Nephron progenitor cell (in vitro differentiated cells): ENCODE data around the gene TARM1.
"Not testable (repeated sequence)": the region's sequence is repeated elsewhere in the genome, so short reads cannot be mapped to it uniquely, and the experiment has no call there.

Experiments
- DNase-seq: peaks from one replicate; pipeline ENCODE4 v3.0.0; 2021
- H3K27ac Mint-ChIP-seq: 2 replicates; pipeline ENCODE4 v1.8.0; 2021; ENCODE audit warnings: mild to moderate bottlenecking, moderate library complexity, mixed read lengths
- H3K27me3 Mint-ChIP-seq: 2 replicates; pipeline ENCODE4 v1.8.0; 2021; ENCODE audit warnings: mild to moderate bottlenecking, low read depth, mixed read lengths; ENCODE audit not compliant: poor library complexity
- H3K36me3 Mint-ChIP-seq: 2 replicates; pipeline ENCODE4 v1.8.0; 2021; ENCODE audit warnings: low read depth, mixed read lengths
- H3K4me1 Mint-ChIP-seq: 2 replicates; pipeline ENCODE4 v1.8.0; 2021; ENCODE audit warnings: mixed read lengths
- H3K4me3 Mint-ChIP-seq: 2 replicates; pipeline ENCODE4 v1.8.0; 2021; ENCODE audit warnings: mild to moderate bottlenecking, moderate library complexity, mixed read lengths
- H3K9me3 Mint-ChIP-seq: 2 replicates; pipeline ENCODE4 v1.8.0; 2021; ENCODE audit warnings: mild to moderate bottlenecking, moderate library complexity, mixed read lengths
- CTCF ChIP-seq: fragments of 200-600 bp; sonication (generic); IDR thresholded peaks from 2 replicates; pipeline ENCODE4 v1.5.0; 2021; ENCODE audit warnings: antibody characterized with exemption

Gene TARM1

GRCh38 chr19:54045771-54046170 is 35.4 kb downstream of the TARM1 start:
- no peak for TF ChIP-seq CTCF
- Mint-ChIP-seq H3K36me3 (no peaks in the 10 kb centered on the region), H3K9me3 (peaks cover 7% of the 10 kb centered on the region), H3K27me3 (peaks cover 30% of the 10 kb centered on the region), H3K4me3 (no peak overlapping the region), H3K27ac (no peak overlapping the region), H3K4me1 (no peaks in the 10 kb centered on the region)
- DNase-seq, result no peak

DNA sequence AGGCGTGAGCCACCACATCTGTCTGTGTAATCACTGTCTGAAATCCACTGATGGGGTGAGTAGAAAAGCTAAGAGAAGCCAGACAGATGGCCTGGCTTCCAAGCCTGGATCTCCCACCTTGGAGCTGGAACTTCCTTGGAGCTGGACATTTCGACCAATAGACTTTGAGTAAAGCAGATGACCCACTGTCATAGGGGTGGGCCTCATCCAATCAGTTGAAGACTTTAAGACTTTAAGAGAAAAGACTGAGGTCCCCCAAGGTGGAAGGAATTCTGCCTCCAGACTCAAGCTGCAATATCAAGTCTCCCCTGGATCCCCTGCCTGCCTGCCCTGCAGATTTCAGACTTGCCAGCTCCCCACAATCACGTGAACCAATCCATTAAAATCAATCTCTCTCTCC is 38.2 kb downstream of the TARM1 start:
- Mint-ChIP-seq H3K27me3 (peaks cover 20% of the 10 kb centered on the region), H3K27ac (no peak overlapping the region), H3K4me3 (no peak overlapping the region), H3K4me1 (no peaks in the 10 kb centered on the region), H3K36me3 (no peaks in the 10 kb centered on the region), H3K9me3 (peaks cover 4% of the 10 kb centered on the region)
- TF ChIP-seq CTCF, result no peak
- no peak for DNase-seq

DNA sequence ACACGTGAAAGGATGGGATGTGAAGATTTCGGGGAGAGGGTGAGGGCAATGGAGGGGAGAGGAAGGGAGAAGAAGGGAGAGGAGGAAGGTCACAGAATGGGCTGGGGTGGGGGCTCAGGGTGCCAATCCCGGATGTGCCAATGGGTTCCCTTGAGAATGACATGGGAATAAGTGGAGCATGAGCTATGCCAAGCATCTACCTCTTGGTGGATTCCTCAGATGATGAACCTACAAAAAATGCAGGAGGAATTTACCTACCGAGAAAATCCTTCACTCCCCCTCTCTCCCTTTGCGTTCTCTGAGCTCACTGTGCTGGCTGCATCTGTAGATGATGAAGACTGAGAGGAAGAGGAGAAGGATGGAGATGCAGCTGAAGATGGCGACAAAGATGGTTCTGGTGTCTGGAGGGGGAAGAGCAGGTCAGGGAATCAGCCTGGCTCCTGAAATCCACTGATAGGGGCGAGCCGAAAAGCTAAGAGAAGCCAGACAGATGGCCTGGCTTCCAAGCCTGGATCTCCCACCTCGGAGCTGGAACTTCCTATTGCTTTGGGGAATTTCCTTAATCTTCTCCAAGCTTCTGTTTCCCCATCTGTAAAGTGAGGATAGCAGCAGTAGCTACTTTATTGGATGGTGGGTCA is 39.1 kb downstream of the TARM1 start:
- Mint-ChIP-seq H3K27me3 (peaks cover 17% of the 10 kb centered on the region), H3K36me3 (no peaks in the 10 kb centered on the region), H3K4me3 (no peak overlapping the region), H3K4me1 (no peaks in the 10 kb centered on the region), H3K9me3 (peaks cover 4% of the 10 kb centered on the region), H3K27ac (no peak overlapping the region)
- no peak for TF ChIP-seq CTCF
- DNase-seq, result no peak

- Mint-ChIP-seq H3K4me1 (peaks cover 10% of the 10 kb centered on the region), H3K27me3 (peaks cover 17% of the 10 kb centered on the region), H3K36me3 (no peaks in the 10 kb centered on the region), H3K27ac (no peak overlapping the region), H3K4me3 (no peak overlapping the region), H3K9me3 (peaks cover 9% of the 10 kb centered on the region)
- TF ChIP-seq CTCF, result no peak
- no peak for DNase-seq
Measured at GRCh38 chr19:54040003-54040402, 41.2 kb downstream of the TARM1 start.

- not testable (repeated sequence) for H3K4me3 Mint-ChIP-seq, H3K9me3 Mint-ChIP-seq, H3K27ac Mint-ChIP-seq, DNase-seq, H3K36me3 Mint-ChIP-seq, H3K27me3 Mint-ChIP-seq
- peaks cover 14% of the 10 kb centered on the region for H3K4me1 Mint-ChIP-seq
Measured at GRCh38 chr19:54036542-54036941, 44.6 kb downstream of the TARM1 start.

GRCh38 chr19:54035215-54036178 is 45.7 kb downstream of the TARM1 start:
- TF ChIP-seq CTCF, result no peak
- no peak for DNase-seq
- Mint-ChIP-seq H3K4me1 (peaks cover 14% of the 10 kb centered on the region), H3K36me3 (no peaks in the 10 kb centered on the region), H3K9me3 (peaks cover 9% of the 10 kb centered on the region), H3K27ac (no peak overlapping the region), H3K4me3 (no peak overlapping the region), H3K27me3 (peaks cover 6% of the 10 kb centered on the region)
